SK-N-SH (cell line): ENCODE data around the gene PSME2.

Experiments used
- EP300 ChIP-seq, 2 experiments: IDR thresholded peaks; 2 replicates each; pipeline versions ENCODE4 v1.4.0 to v1.6.1; 2012; ENCODE audit warnings: borderline replicate concordance in 1 of 2, low read depth in 1 of 2, low read length in 1 of 2
- FOXJ3 ChIP-seq: sonication (generic); formaldehyde crosslinking; IDR thresholded peaks from 2 replicates; pipeline ENCODE4 v1.5.1; 2020; ENCODE audit warnings: mild to moderate bottlenecking, missing genetic modification reagents
- GATA2 ChIP-seq: sonication (generic); formaldehyde crosslinking; IDR thresholded peaks from 2 replicates; pipeline ENCODE4 v1.5.0; 2020; ENCODE audit warnings: mild to moderate bottlenecking, missing genetic modification reagents
- NRF1 ChIP-seq: IDR thresholded peaks from 2 replicates; pipeline ENCODE4 v1.6.1; 2012; ENCODE audit warnings: low read depth, mild to moderate bottlenecking, low read length
- POLR2AphosphoS5 ChIP-seq: IDR thresholded peaks from 2 replicates; pipeline ENCODE4 v1.6.1; 2012; ENCODE audit warnings: low read depth, low read length
- RAD21 ChIP-seq: IDR thresholded peaks from 2 replicates; pipeline ENCODE4 v1.6.1; 2012; ENCODE audit warnings: mild to moderate bottlenecking, low read length
- RFX5 ChIP-seq: IDR thresholded peaks from 2 replicates; pipeline ENCODE4 v1.6.1; 2012; ENCODE audit warnings: mild to moderate bottlenecking, improper control_type of control experiment, low read length
- TF ChIP-seq, protein P1 (sequence below): fragments of 200-600 bp; sonication (generic); IDR thresholded peaks from 2 replicates; pipeline ENCODE4 v1.6.1; 2017; ENCODE audit warnings: antibody characterized with exemption, mild to moderate bottlenecking, moderate library complexity
- TF ChIP-seq, protein P2 (sequence below): IDR thresholded peaks from 2 replicates; pipeline ENCODE4; 2012
- TF ChIP-seq, protein P3 (sequence below): IDR thresholded peaks from 2 replicates; pipeline ENCODE4 v1.4.0; 2012; ENCODE audit warnings: low read depth, borderline replicate concordance
- TF ChIP-seq, protein P4 (sequence below): IDR thresholded peaks from 2 replicates; pipeline ENCODE4 v1.4.0; 2012; ENCODE audit warnings: low read depth, borderline replicate concordance

DNA sequence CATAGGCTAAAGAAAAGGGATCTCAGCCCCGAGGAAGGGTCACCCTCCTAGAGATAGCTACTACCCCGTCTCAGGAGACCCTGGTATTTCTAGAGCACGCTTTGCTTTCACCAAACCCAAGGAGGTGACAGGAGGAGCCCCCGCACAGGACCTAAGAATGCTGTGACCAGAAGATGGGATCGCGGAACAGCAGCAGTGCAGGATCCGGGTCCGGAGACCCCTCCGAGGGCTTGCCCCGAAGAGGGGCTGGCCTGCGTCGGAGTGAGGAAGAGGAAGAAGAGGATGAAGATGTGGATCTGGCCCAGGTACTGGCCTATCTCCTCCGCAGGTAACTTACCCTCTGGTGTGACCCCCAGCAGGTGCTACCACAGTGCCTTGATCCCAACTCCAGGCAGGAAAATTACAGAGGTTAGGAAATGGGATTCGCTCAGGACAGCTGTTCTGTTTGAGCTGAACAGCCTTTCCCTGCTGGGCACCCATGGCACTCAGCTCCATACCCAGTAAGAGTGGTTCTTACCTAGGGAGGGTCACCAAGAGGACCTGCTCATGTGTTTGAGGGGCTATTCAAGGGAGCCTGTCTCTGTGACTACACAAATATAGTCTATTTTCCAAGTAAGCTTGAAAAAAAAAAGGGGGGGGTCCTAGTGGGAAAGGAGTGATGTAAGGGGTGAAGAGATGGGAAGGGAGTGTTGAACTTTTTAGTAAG is 30.8 kb downstream of the PSME2 start:
- TF ChIP-seq, protein P1, sequence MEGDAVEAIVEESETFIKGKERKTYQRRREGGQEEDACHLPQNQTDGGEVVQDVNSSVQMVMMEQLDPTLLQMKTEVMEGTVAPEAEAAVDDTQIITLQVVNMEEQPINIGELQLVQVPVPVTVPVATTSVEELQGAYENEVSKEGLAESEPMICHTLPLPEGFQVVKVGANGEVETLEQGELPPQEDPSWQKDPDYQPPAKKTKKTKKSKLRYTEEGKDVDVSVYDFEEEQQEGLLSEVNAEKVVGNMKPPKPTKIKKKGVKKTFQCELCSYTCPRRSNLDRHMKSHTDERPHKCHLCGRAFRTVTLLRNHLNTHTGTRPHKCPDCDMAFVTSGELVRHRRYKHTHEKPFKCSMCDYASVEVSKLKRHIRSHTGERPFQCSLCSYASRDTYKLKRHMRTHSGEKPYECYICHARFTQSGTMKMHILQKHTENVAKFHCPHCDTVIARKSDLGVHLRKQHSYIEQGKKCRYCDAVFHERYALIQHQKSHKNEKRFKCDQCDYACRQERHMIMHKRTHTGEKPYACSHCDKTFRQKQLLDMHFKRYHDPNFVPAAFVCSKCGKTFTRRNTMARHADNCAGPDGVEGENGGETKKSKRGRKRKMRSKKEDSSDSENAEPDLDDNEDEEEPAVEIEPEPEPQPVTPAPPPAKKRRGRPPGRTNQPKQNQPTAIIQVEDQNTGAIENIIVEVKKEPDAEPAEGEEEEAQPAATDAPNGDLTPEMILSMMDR = no peak
- TF ChIP-seq RFX5 = no peak
- TF ChIP-seq NRF1 = no peak
- TF ChIP-seq, protein P2, sequence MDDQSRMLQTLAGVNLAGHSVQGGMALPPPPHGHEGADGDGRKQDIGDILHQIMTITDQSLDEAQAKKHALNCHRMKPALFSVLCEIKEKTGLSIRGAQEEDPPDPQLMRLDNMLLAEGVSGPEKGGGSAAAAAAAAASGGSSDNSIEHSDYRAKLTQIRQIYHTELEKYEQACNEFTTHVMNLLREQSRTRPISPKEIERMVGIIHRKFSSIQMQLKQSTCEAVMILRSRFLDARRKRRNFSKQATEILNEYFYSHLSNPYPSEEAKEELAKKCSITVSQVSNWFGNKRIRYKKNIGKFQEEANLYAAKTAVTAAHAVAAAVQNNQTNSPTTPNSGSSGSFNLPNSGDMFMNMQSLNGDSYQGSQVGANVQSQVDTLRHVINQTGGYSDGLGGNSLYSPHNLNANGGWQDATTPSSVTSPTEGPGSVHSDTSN = no peak
- TF ChIP-seq FOXJ3 (CRISPR knock-in tag) = no peak
- TF ChIP-seq, protein P3, sequence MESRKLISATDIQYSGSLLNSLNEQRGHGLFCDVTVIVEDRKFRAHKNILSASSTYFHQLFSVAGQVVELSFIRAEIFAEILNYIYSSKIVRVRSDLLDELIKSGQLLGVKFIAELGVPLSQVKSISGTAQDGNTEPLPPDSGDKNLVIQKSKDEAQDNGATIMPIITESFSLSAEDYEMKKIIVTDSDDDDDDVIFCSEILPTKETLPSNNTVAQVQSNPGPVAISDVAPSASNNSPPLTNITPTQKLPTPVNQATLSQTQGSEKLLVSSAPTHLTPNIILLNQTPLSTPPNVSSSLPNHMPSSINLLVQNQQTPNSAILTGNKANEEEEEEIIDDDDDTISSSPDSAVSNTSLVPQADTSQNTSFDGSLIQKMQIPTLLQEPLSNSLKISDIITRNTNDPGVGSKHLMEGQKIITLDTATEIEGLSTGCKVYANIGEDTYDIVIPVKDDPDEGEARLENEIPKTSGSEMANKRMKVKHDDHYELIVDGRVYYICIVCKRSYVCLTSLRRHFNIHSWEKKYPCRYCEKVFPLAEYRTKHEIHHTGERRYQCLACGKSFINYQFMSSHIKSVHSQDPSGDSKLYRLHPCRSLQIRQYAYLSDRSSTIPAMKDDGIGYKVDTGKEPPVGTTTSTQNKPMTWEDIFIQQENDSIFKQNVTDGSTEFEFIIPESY = no peak
- TF ChIP-seq, protein P4, sequence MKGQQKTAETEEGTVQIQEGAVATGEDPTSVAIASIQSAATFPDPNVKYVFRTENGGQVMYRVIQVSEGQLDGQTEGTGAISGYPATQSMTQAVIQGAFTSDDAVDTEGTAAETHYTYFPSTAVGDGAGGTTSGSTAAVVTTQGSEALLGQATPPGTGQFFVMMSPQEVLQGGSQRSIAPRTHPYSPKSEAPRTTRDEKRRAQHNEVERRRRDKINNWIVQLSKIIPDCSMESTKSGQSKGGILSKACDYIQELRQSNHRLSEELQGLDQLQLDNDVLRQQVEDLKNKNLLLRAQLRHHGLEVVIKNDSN = no peak
- no peak for TF ChIP-seq RAD21
- TF ChIP-seq EP300 (IDR thresholded peaks at IDR 0.05; ENCODE audit: borderline replicate concordance in 1 of 2, low read depth in 1 of 2, low read length in 1 of 2) = no peak
- no peak for TF ChIP-seq POLR2AphosphoS5
- no peak for TF ChIP-seq GATA2 (CRISPR knock-in tag)
